ENCODE results near the gene ZHX3. TPM values are rescaled to one million over a fixed set of nuclear protein-coding genes. Genes with fewer than 3 reads are reported as not detected.

ZHX3 gene
- total RNA-seq, 1 experiment from 2014 or later = 24.6 TPM

GRCh38 chr20:41318271-41318649, 729 bp upstream of the ZHX3 start:
- peak; percentile 41 to 54 for DNase-seq
- peak overlapping the region; percentile 0 for H3K27ac Mint-ChIP-seq (ENCODE audit: unreplicated experiment)
- Histone ChIP-seq H3K27me3 (replicated peaks; ENCODE audit: control insufficient read depth, insufficient read depth, low read length) (no peaks in the 10 kb centered on the region), H3K4me3 (ENCODE audit: low read depth, low read length) (peak overlapping the region; percentile 75), H3K4me1 (peaks cover 18% of the 10 kb centered on the region), H3K36me3 (ENCODE audit: control insufficient read depth, insufficient read depth, low read length) (no peaks in the 10 kb centered on the region), H3K9me3 (no peaks in the 10 kb centered on the region)
- H3K27me3 Mint-ChIP-seq (ENCODE audit: insufficient read depth, unreplicated experiment) = no peaks in the 10 kb centered on the region
- intact Hi-C loops (cut with micrococcal nuclease; ENCODE audit: unreplicated experiment) = no loop called here
- H3K4me1 Mint-ChIP-seq (ENCODE audit: low read depth, unreplicated experiment) = peaks cover 30% of the 10 kb centered on the region
- POLR2A ChIA-PET = interaction anchor here (1.7 to 1.8 kb wide), 2 partner anchors 10 to 22 kb away, joined by 5 to 13 read pairs; partner anchors contain the start of gene LPIN3
- H3K4me3 Mint-ChIP-seq (ENCODE audit: unreplicated experiment) = peak overlapping the region; percentile 84
- H3K9me3 Mint-ChIP-seq (ENCODE audit: unreplicated experiment) = no peaks in the 10 kb centered on the region
- CTCF ChIA-PET = interaction anchor here (0.6 to 2.5 kb wide), 5 partner anchors 8 to 183 kb away, joined by 3 to 12 read pairs (median 10); partner anchors contain the start of gene LPIN3
- TF ChIP-seq, protein P1, sequence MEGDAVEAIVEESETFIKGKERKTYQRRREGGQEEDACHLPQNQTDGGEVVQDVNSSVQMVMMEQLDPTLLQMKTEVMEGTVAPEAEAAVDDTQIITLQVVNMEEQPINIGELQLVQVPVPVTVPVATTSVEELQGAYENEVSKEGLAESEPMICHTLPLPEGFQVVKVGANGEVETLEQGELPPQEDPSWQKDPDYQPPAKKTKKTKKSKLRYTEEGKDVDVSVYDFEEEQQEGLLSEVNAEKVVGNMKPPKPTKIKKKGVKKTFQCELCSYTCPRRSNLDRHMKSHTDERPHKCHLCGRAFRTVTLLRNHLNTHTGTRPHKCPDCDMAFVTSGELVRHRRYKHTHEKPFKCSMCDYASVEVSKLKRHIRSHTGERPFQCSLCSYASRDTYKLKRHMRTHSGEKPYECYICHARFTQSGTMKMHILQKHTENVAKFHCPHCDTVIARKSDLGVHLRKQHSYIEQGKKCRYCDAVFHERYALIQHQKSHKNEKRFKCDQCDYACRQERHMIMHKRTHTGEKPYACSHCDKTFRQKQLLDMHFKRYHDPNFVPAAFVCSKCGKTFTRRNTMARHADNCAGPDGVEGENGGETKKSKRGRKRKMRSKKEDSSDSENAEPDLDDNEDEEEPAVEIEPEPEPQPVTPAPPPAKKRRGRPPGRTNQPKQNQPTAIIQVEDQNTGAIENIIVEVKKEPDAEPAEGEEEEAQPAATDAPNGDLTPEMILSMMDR (IDR thresholded peaks at IDR 0.05; ENCODE audit: insufficient read depth in 1 of 2, low read depth in 1 of 2, low read length in 1 of 2, severe bottlenecking in 1 of 2, unreplicated experiment in 1 of 2) = no peak
- H3K36me3 Mint-ChIP-seq (ENCODE audit: insufficient read depth, unreplicated experiment) = no peaks in the 10 kb centered on the region
- BruUV-seq (replicated peaks) = TSS peak; percentile 96

GRCh38 chr20:41316602-41317545, 657 bp downstream of the ZHX3 start:
- H3K9me3 ChIP-seq = no peaks in the 10 kb centered on the region
- H3K27me3 ChIP-seq (replicated peaks; ENCODE audit: control insufficient read depth, insufficient read depth, low read length) = no peaks in the 10 kb centered on the region
- CTCF ChIA-PET = interaction anchor here (0.5 to 2.5 kb wide), 5 partner anchors 23 to 181 kb away, joined by 3 to 12 read pairs (median 10); partner anchors contain the start of gene LPIN3
- peak; percentile 80 to 85 for DNase-seq
- H3K36me3 Mint-ChIP-seq (ENCODE audit: insufficient read depth, unreplicated experiment) = no peaks in the 10 kb centered on the region
- H3K4me3 Mint-ChIP-seq (ENCODE audit: unreplicated experiment) = peak overlapping the region; percentile 84
- POLR2A ChIA-PET = interaction anchor here (0.6 to 1.8 kb wide), 4 partner anchors 8 to 628 kb away, joined by 3 to 13 read pairs (median 4); partner anchors contain the start of genes LPIN3 and MAFB
- no peaks in the 10 kb centered on the region for H3K27me3 Mint-ChIP-seq (ENCODE audit: insufficient read depth, unreplicated experiment)
- peaks cover 18% of the 10 kb centered on the region for H3K4me1 ChIP-seq
- intact Hi-C loops (cut with micrococcal nuclease; ENCODE audit: unreplicated experiment) = loop anchor here (1.0 to 2.0 kb wide), 3 partner anchors 23 to 180 kb away; partner anchors contain the start of genes LPIN3 and PLCG1
- BruUV-seq (replicated peaks) = no TSS peak
- H3K4me3 ChIP-seq (ENCODE audit: low read depth, low read length) = peak overlapping the region; percentile 75
- peaks cover 29% of the 10 kb centered on the region for H3K4me1 Mint-ChIP-seq (ENCODE audit: low read depth, unreplicated experiment)
- H3K9me3 Mint-ChIP-seq (ENCODE audit: unreplicated experiment) = no peaks in the 10 kb centered on the region
- TF ChIP-seq, protein P1 (IDR thresholded peaks at IDR 0.05; ENCODE audit: insufficient read depth in 1 of 2, low read depth in 1 of 2, low read length in 1 of 2, severe bottlenecking in 1 of 2, unreplicated experiment in 1 of 2) = no peak
- no peaks in the 10 kb centered on the region for H3K36me3 ChIP-seq (ENCODE audit: control insufficient read depth, insufficient read depth, low read length)
- peak overlapping the region; percentile 10 for H3K27ac Mint-ChIP-seq (ENCODE audit: unreplicated experiment)

GRCh38 chr20:41316051-41316450, 1.5 kb downstream of the ZHX3 start:
- Mint-ChIP-seq H3K36me3 (ENCODE audit: insufficient read depth, unreplicated experiment) (no peaks in the 10 kb centered on the region), H3K27me3 (ENCODE audit: insufficient read depth, unreplicated experiment) (no peaks in the 10 kb centered on the region), H3K9me3 (ENCODE audit: unreplicated experiment) (no peaks in the 10 kb centered on the region), H3K27ac (ENCODE audit: unreplicated experiment) (peak overlapping the region; percentile 10), H3K4me1 (ENCODE audit: low read depth, unreplicated experiment) (peaks cover 25% of the 10 kb centered on the region), H3K4me3 (ENCODE audit: unreplicated experiment) (peak overlapping the region; percentile 84)
- Histone ChIP-seq H3K36me3 (ENCODE audit: control insufficient read depth, insufficient read depth, low read length) (no peaks in the 10 kb centered on the region), H3K4me1 (peaks cover 18% of the 10 kb centered on the region), H3K4me3 (ENCODE audit: low read depth, low read length) (peak overlapping the region; percentile 75), H3K9me3 (no peaks in the 10 kb centered on the region), H3K27me3 (replicated peaks; ENCODE audit: control insufficient read depth, insufficient read depth, low read length) (no peaks in the 10 kb centered on the region)
- peak in 1 of 2 experiments; percentile 12 for DNase-seq
- CTCF ChIA-PET = interaction anchor here (2.5 kb wide), 1 partner anchor 23 kb away, joined by 11 read pairs; no protein-coding TSS in a partner anchor
- TSS peak; percentile 69 for BruUV-seq (replicated peaks)
- TF ChIP-seq, protein P1 (IDR thresholded peaks at IDR 0.05; ENCODE audit: insufficient read depth in 1 of 2, low read depth in 1 of 2, low read length in 1 of 2, severe bottlenecking in 1 of 2, unreplicated experiment in 1 of 2) = no peak
- intact Hi-C loops (cut with micrococcal nuclease; ENCODE audit: unreplicated experiment) = loop anchor here (2.0 kb wide), 2 partner anchors 67 to 179 kb away; partner anchors contain the start of gene PLCG1
- POLR2A ChIA-PET = no interaction called here
